PC-9 (cell line): ENCODE results near the gene PCGF6. TPM values are rescaled to one million over a fixed set of nuclear protein-coding genes. Genes with fewer than 3 reads are reported as not detected.
"Not testable (repeated sequence)": the region's sequence is repeated elsewhere in the genome, so short reads cannot be mapped to it uniquely, and the experiment has no call there.

Experiments used
- BruUV-seq: library from RNA; stranded (reverse); fragments of 400-500 nt; replicated peaks from 2 replicates; lab custom pipeline; 2021; lab: Mats Ljungman, UMichigan
- CTCF ChIA-PET: fragments of 300-600 bp; sonication (Branson Sonifier 250); formaldehyde crosslinking; loops from one replicate; lab custom pipeline; 2022; ENCODE audit warnings: antibody characterized with exemption; lab: Charles Lee
- POLR2A ChIA-PET: fragments of 300-600 bp; sonication (Branson Sonifier 250); formaldehyde crosslinking; loops from one replicate; lab custom pipeline; 2022; ENCODE audit warnings: antibody characterized with exemption; ENCODE audit not compliant: unreplicated experiment; lab: Charles Lee
- DNase-seq, 2 experiments: peaks; one replicate each; pipeline versions ENCODE4 v3.0.0 to v3.0.0-alpha.2; 2015 to 2022; ENCODE audit warnings: mixed read lengths in 1 of 2
- H2AFZ ChIP-seq: fragments of 200-600 bp; sonication (generic); 2 replicates; pipeline ENCODE4 v1.8.1; 2017; ENCODE audit warnings: antibody characterized with exemption
- H3F3A ChIP-seq: fragments of 200-600 bp; sonication (generic); 2 replicates; pipeline ENCODE4 v1.8.1; 2017; ENCODE audit warnings: antibody characterized with exemption, mild to moderate bottlenecking, low read depth; ENCODE audit not compliant: insufficient read depth
- H3K27ac ChIP-seq: fragments of 200-600 bp; sonication (generic); 2 replicates; pipeline ENCODE4 v1.6.1; 2016; ENCODE audit warnings: mixed run types
- H3K27me3 ChIP-seq: fragments of 200-600 bp; sonication (generic); 2 replicates; pipeline ENCODE4 v1.6.1; 2016; ENCODE audit warnings: low read depth, mixed run types; ENCODE audit not compliant: insufficient read depth
- H3K36me3 ChIP-seq: fragments of 200-600 bp; sonication (generic); 2 replicates; pipeline ENCODE4 v1.6.1; 2016; ENCODE audit warnings: low read depth, mixed run types
- H3K4me1 ChIP-seq: fragments of 200-600 bp; sonication (generic); replicated peaks from 2 replicates; pipeline ENCODE4 v1.6.1; 2016; ENCODE audit warnings: mixed run types; ENCODE audit not compliant: insufficient read depth
- H3K4me2 ChIP-seq: fragments of 200-600 bp; sonication (generic); 2 replicates; pipeline ENCODE4 v1.6.1; 2017; ENCODE audit warnings: mixed run types
- H3K4me3 ChIP-seq: fragments of 200-600 bp; sonication (generic); 2 replicates; pipeline ENCODE4 v1.6.1; 2016; ENCODE audit warnings: mixed run types
- H3K79me2 ChIP-seq: fragments of 200-600 bp; sonication (generic); 2 replicates; pipeline ENCODE4 v1.6.1; 2017; ENCODE audit warnings: low read depth, mixed run types
- H3K9me2 ChIP-seq: fragments of 200-600 bp; sonication (generic); 2 replicates; pipeline ENCODE4 v1.8.1; 2017; ENCODE audit warnings: mild to moderate bottlenecking; ENCODE audit not compliant: insufficient read depth
- H3K9me3 ChIP-seq: fragments of 200-600 bp; sonication (generic); 2 replicates; pipeline ENCODE4 v1.8.1; 2016; ENCODE audit warnings: low read depth; ENCODE audit not compliant: insufficient read depth
- H4K20me1 ChIP-seq: fragments of 200-600 bp; sonication (generic); 2 replicates; pipeline ENCODE4 v1.8.1; 2017; ENCODE audit not compliant: insufficient read depth
- EZH2 ChIP-seq: fragments of 200-600 bp; sonication (generic); IDR thresholded peaks from 2 replicates; pipeline ENCODE4 v1.8.0; 2017; ENCODE audit warnings: antibody characterized with exemption, low read depth
- intact Hi-C: fragments of 100-400 bp; cut with micrococcal nuclease; formaldehyde crosslinking; loops from one replicate; pipeline ENCODE4 v1.10.0; 2022; ENCODE audit not compliant: unreplicated experiment
- total RNA-seq: library from RNA; stranded (reverse); gene quantifications from 2 replicates; pipeline ENCODE4 v1.2.3, GENCODE V29; 2021
- TF ChIP-seq, protein P1 (sequence below): fragments of 200-600 bp; sonication (generic); conservative IDR thresholded peaks from 2 replicates; pipeline ENCODE4 v1.6.1; 2017; ENCODE audit warnings: mixed run types, antibody characterized with exemption, mild to moderate bottlenecking, moderate library complexity

Gene PCGF6
- total RNA-seq, 1 experiment from 2014 or later, result 4.5 TPM

DNA sequence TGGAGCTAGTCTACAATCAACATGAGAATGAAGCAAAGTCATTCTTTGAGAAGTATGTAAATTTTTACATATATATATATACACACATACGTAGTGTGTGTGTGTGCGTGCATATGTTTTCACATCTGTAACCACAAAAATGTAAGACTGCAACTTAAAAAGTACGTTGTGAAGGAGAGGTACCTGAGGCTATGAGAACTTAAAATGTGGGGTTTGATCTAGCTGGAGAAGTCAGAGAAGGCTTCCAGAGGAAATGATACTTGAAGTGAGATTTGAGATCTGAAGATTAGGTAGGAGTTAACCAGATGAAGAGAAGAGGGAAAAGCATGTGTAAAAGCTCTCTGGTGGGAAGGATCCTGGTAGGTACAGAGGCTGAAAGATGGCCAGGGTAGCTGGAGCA is 22.6 kb upstream of the PCGF6 start:
- Histone ChIP-seq H3K79me2 (peaks cover 23% of the 10 kb centered on the region; the same call in 1 of the 2 replicates), H3K27me3 (no peaks in the 10 kb centered on the region), H4K20me1 (no peaks in the 10 kb centered on the region), H3K4me3 (no peak overlapping the region), H3K9me3 (no peaks in the 10 kb centered on the region), H3K4me2 (no peak overlapping the region), H3K4me1 (0 out of 2 replicates have a peak, but pooled peaks cover 7% of the 10 kb centered on the region), H3K36me3 (no peaks in the 10 kb centered on the region), H3F3A (peaks cover 3% of the 10 kb centered on the region; the same call in 1 of the 2 replicates), H3K27ac (no peak overlapping the region), H3K9me2 (no peaks in the 10 kb centered on the region), H2AFZ (no peak overlapping the region)
- intact Hi-C loops, result no loop called here
- DNase-seq, result no peak
- ChIA-PET CTCF (interaction anchor here (0.6 kb wide), 1 partner anchor 340 kb away, joined by 3 read pairs; no protein-coding TSS in a partner anchor), POLR2A (interaction anchor here (0.6 kb wide), 1 partner anchor 436 kb away, joined by 3 read pairs; no protein-coding TSS in a partner anchor)
- BruUV-seq, result no TSS peak
- no peak for TF ChIP-seq EZH2
- TF ChIP-seq, protein P1, sequence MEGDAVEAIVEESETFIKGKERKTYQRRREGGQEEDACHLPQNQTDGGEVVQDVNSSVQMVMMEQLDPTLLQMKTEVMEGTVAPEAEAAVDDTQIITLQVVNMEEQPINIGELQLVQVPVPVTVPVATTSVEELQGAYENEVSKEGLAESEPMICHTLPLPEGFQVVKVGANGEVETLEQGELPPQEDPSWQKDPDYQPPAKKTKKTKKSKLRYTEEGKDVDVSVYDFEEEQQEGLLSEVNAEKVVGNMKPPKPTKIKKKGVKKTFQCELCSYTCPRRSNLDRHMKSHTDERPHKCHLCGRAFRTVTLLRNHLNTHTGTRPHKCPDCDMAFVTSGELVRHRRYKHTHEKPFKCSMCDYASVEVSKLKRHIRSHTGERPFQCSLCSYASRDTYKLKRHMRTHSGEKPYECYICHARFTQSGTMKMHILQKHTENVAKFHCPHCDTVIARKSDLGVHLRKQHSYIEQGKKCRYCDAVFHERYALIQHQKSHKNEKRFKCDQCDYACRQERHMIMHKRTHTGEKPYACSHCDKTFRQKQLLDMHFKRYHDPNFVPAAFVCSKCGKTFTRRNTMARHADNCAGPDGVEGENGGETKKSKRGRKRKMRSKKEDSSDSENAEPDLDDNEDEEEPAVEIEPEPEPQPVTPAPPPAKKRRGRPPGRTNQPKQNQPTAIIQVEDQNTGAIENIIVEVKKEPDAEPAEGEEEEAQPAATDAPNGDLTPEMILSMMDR, result no peak

DNA sequence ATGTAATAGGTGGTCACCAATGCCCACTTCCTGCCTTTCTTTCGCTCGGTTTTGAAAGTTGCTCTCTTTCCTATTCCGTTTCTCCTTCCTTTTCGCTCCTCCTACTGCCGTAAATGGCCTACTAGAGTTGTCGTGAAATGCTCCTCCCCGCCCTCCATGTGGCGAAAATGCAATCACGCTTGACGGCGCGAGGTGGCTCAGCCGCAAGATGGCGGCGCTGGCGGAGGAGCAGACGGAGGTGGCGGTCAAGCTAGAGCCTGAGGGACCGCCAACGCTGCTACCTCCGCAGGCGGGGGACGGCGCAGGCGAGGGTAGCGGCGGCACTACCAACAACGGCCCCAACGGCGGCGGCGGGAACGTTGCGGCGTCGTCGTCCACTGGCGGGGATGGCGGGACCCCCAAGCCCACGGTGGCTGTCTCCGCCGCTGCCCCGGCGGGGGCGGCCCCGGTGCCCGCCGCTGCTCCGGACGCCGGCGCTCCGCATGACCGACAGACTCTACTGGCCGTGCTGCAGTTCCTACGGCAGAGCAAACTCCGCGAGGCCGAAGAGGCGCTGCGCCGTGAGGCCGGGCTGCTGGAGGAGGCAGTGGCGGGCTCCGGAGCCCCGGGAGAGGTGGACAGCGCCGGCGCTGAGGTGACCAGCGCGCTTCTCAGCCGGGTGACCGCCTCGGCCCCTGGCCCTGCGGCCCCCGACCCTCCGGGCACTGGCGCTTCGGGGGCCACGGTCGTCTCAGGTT is 17.0 kb upstream of the PCGF6 start, which contains the start of gene TAF5:
TAF5 (plus strand) TSS at position 195 of the 737 bp plus-strand sequence; CDS start at position 209, 14 bp downstream.
- Histone ChIP-seq H3K9me3 (no peaks in the 10 kb centered on the region), H4K20me1 (no peaks in the 10 kb centered on the region), H2AFZ (peak within 1 kb of the TSS; percentile 87), H3K4me1 (0 out of 2 replicates have a peak, but pooled peaks cover 7% of the 10 kb centered on the region), H3F3A (peaks cover 12% of the 10 kb centered on the region; the same call in 1 of the 2 replicates), H3K4me3 (peak within 1 kb of the TSS; percentile 75), H3K27me3 (no peaks in the 10 kb centered on the region), H3K79me2 (peaks cover 23% of the 10 kb centered on the region; the same call in 1 of the 2 replicates), H3K9me2 (no peaks in the 10 kb centered on the region), H3K27ac (peak within 1 kb of the TSS; percentile 78), H3K36me3 (no peaks in the 10 kb centered on the region), H3K4me2 (peak within 1 kb of the TSS; percentile 81)
- POLR2A ChIA-PET, result no interaction called here
- intact Hi-C loops, result no loop called here
- DNase-seq, result peak; percentile 82 to 83
- CTCF ChIA-PET, result no interaction called here
- TF ChIP-seq EZH2, result no peak
- TF ChIP-seq, protein P1, result no peak
- no TSS peak for BruUV-seq

DNA sequence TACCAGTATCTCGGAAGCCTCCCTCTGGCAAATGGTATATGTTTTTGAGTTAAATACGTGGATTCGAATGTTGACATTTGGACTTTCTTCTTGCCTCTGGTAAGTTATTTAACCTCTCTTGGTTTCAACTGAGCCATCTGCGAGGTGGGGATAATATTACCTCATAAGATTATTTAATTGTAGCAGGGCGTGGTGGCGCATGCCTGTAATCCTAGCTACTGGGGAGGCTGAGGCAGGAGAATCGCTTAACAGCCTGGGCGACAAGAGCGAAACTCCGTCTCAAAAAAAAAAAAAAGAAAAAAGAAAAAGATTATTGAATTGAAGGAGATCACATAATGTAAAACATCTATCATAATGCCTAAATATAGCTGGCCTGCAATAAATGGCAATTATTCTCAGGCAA is 16.4 kb upstream of the PCGF6 start:
- Histone ChIP-seq H3K4me2 (peak overlapping the region; percentile 81), H3K27ac (peak overlapping the region; percentile 78), H3K4me1 (0 out of 2 replicates have a peak, but pooled peaks cover 7% of the 10 kb centered on the region), H3K9me2 (no peaks in the 10 kb centered on the region), H3K36me3 (no peaks in the 10 kb centered on the region), H3F3A (peaks cover 12% of the 10 kb centered on the region; the same call in 1 of the 2 replicates), H3K9me3 (no peaks in the 10 kb centered on the region), H3K27me3 (no peaks in the 10 kb centered on the region), H3K4me3 (peak overlapping the region; percentile 75), H2AFZ (peak overlapping the region; percentile 87), H3K79me2 (peaks cover 23% of the 10 kb centered on the region; the same call in 1 of the 2 replicates), H4K20me1 (no peaks in the 10 kb centered on the region)
- TF ChIP-seq, protein P1, result no peak
- TF ChIP-seq EZH2, result no peak
- CTCF ChIA-PET, result no interaction called here
- BruUV-seq, result TSS peak; percentile 98
- intact Hi-C loops, result no loop called here
- DNase-seq, result peak in 1 of 2 experiments; percentile 3
- POLR2A ChIA-PET, result no interaction called here

DNA sequence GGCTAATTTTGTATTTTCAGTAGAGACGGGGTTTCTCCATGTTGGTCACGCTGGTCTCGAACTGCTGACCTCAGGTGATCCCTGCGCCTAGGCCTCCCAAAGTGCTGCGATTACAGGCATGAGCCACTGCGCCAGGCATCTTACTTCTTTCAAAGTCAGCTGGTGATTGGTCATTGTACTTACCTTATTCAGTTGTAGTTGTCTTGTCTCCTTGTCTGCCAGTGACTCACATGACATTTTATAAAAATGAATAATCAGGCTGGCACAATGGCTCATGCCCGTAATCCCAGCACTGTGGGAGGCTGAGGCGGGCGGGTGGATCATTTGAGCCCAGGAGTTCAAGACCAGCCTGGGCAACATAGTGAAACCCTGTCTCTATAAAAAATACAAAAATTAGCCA is 9.9 kb upstream of the PCGF6 start:
- H3K4me2 ChIP-seq, H4K20me1 ChIP-seq, intact Hi-C loops, H3F3A ChIP-seq, H3K27me3 ChIP-seq, H3K27ac ChIP-seq, POLR2A ChIA-PET, H3K4me3 ChIP-seq, H3K4me1 ChIP-seq, H3K9me3 ChIP-seq, BruUV-seq, H3K36me3 ChIP-seq, H3K9me2 ChIP-seq, H3K79me2 ChIP-seq, CTCF ChIA-PET, H2AFZ ChIP-seq: not testable (repeated sequence)
- peak in 1 of 2 experiments; percentile 40 for DNase-seq

DNA sequence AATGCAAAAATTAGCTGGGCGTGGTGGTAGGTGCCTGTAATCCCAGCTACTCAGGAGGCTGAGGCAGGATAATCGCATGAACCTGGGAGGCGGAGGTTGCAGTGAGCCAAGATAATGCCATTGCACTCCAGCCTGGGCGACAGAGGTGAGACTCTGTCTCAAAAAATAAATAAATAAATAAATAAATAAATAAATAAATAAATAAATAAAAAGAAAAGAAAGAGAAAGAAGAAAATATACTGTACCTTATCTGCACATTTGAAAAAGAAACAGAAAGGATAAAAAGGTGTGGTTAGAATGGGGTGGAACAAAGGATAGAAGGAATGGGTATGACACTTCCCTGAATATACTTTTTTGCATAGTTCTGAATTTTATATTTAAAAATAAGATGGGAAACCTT is 8.6 kb upstream of the PCGF6 start:
- H4K20me1 ChIP-seq, H3K9me3 ChIP-seq, DNase-seq, intact Hi-C loops, H3K4me2 ChIP-seq, H3K27ac ChIP-seq, CTCF ChIA-PET, H3K27me3 ChIP-seq, H2AFZ ChIP-seq, H3K9me2 ChIP-seq, H3K4me3 ChIP-seq, H3F3A ChIP-seq, POLR2A ChIA-PET, H3K4me1 ChIP-seq, BruUV-seq, H3K79me2 ChIP-seq, H3K36me3 ChIP-seq: not testable (repeated sequence)
